SK-N-SH (cell line): ENCODE measurements around the gene SMAD2. TPM values are rescaled to one million over a fixed set of nuclear protein-coding genes. Genes with fewer than 3 reads are reported as not detected.

Experiments used
- CTCF ChIA-PET: fragments of 300-600, 350-600 bp; formaldehyde crosslinking; extraction: SDS; loops from one replicate; lab custom pipeline; 2021; lab: Yijun Ruan, JAX
- POLR2A ChIA-PET: fragments of 350-600 bp; sonication (Branson Sonifier 250); formaldehyde crosslinking; extraction: SDS; loops from one replicate; lab custom pipeline; 2020; ENCODE audit warnings: antibody characterized with exemption, inconsistent platforms; lab: Yijun Ruan, JAX
- DNase-seq: peaks from one replicate; pipeline ENCODE4 v3.0.0; 2012
- H2AFZ ChIP-seq: fragments of 200-600 bp; sonication (generic); 2 replicates; pipeline ENCODE4 v1.8.1; 2016; ENCODE audit warnings: antibody characterized with exemption, mild to moderate bottlenecking, low read depth
- H3F3A ChIP-seq: fragments of 200-600 bp; sonication (generic); replicated peaks from 2 replicates; pipeline ENCODE3; 2016; ENCODE audit warnings: antibody characterized with exemption, mild to moderate bottlenecking; ENCODE audit not compliant: insufficient read depth
- H3K27ac ChIP-seq, 2 experiments: fragments of 200-500 bp in 1 of 2; fragments of 200-600 bp in 1 of 2; sonication (Bioruptor generic) in 1 of 2; sonication (generic), shearing (Covaris generic) in 1 of 2; 2 replicates each; pipeline versions ENCODE4 v1.5.1 to v1.6.1; 2014 to 2016; ENCODE audit warnings: low read depth in 2 of 2, inconsistent platforms in 1 of 2, low read length in 1 of 2, mild to moderate bottlenecking in 1 of 2, mixed read lengths in 1 of 2
- H3K27me3 ChIP-seq: fragments of 200-600 bp; sonication (generic), shearing (Covaris generic); 2 replicates; pipeline ENCODE4 v1.6.1; 2016; ENCODE audit warnings: mixed run types; ENCODE audit not compliant: insufficient read depth
- H3K36me3 ChIP-seq, 2 experiments: fragments of 200-500 bp in 1 of 2; fragments of 200-600 bp in 1 of 2; sonication (Bioruptor generic) in 1 of 2; sonication (generic) in 1 of 2; replicated peaks in 1 of 2; 2 replicates each; pipeline versions ENCODE3 to v1.5.1; 2014 to 2016; ENCODE audit warnings: low read length in 1 of 2, mild to moderate bottlenecking in 1 of 2; ENCODE audit not compliant: insufficient read depth in 2 of 2, control insufficient read depth in 1 of 2
- H3K4me1 ChIP-seq, 2 experiments: fragments of 200-500 bp in 1 of 2; fragments of 200-600 bp in 1 of 2; sonication (Bioruptor generic) in 1 of 2; sonication (generic), shearing (Covaris generic) in 1 of 2; 2 replicates each; pipeline versions ENCODE4 v1.5.1 to v1.6.1; 2014 to 2016; ENCODE audit warnings: low read depth in 1 of 2, low read length in 1 of 2, mixed run types in 1 of 2; ENCODE audit not compliant: insufficient read depth in 2 of 2, control insufficient read depth in 1 of 2
- H3K4me2 ChIP-seq: fragments of 200-600 bp; sonication (generic), shearing (Covaris generic); 2 replicates; pipeline ENCODE4 v1.6.1; 2017; ENCODE audit warnings: mixed run types
- H3K4me3 ChIP-seq, 2 experiments: fragments of 200-500 bp in 1 of 2; fragments of 200-600 bp in 1 of 2; sonication (Bioruptor generic) in 1 of 2; sonication (generic), shearing (Covaris generic) in 1 of 2; 2 replicates each; pipeline versions ENCODE4 v1.5.1 to v1.8.1; 2014 to 2016; ENCODE audit warnings: low read depth in 2 of 2, inconsistent platforms in 1 of 2, low read length in 1 of 2, mild to moderate bottlenecking in 1 of 2, mixed read lengths in 1 of 2, moderate library complexity in 1 of 2
- H3K79me2 ChIP-seq: fragments of 200-600 bp; sonication (generic); 2 replicates; pipeline ENCODE4 v1.8.1; 2017; ENCODE audit warnings: mild to moderate bottlenecking; ENCODE audit not compliant: insufficient read depth
- H3K9ac ChIP-seq: fragments of 200-600 bp; sonication (generic); 2 replicates; pipeline ENCODE4 v1.6.1; 2017; ENCODE audit warnings: mixed run types
- H3K9me2 ChIP-seq: fragments of 200-600 bp; sonication (generic); 2 replicates; pipeline ENCODE4 v1.6.1; 2017; ENCODE audit warnings: mixed run types
- H3K9me3 ChIP-seq: fragments of 200-600 bp; sonication (generic); 2 replicates; pipeline ENCODE4 v1.6.1; 2017; ENCODE audit warnings: mixed run types, mild to moderate bottlenecking, moderate library complexity
- H4K20me1 ChIP-seq: fragments of 200-600 bp; sonication (generic); 2 replicates; pipeline ENCODE4 v1.6.1; 2017; ENCODE audit warnings: mild to moderate bottlenecking, mixed run types; ENCODE audit not compliant: insufficient read depth
- CHD2 ChIP-seq: fragments of 150-350 bp; IDR thresholded peaks from 2 replicates; pipeline ENCODE4 v1.6.1; 2018; ENCODE audit warnings: low read length; ENCODE audit not compliant: partially characterized antibody
- ELF1 ChIP-seq: IDR thresholded peaks from 2 replicates; pipeline ENCODE4 v1.4.0; 2012
- EZH2phosphoT487 ChIP-seq: fragments of 200-600 bp; sonication (generic); IDR thresholded peaks from 2 replicates; pipeline ENCODE4 v1.6.1; 2017; ENCODE audit warnings: low read depth, mixed run types, mild to moderate bottlenecking, antibody characterized with exemption, moderate library complexity, borderline replicate concordance
- FOXJ3 ChIP-seq: sonication (generic); formaldehyde crosslinking; IDR thresholded peaks from 2 replicates; pipeline ENCODE4 v1.5.1; 2020; ENCODE audit warnings: mild to moderate bottlenecking, missing genetic modification reagents
- FOXM1 ChIP-seq: IDR thresholded peaks from 2 replicates; pipeline ENCODE4 v1.4.0; 2012; ENCODE audit warnings: low read depth, mild to moderate bottlenecking
- MEF2A ChIP-seq: IDR thresholded peaks from 2 replicates; pipeline ENCODE4 v1.4.0; 2012; ENCODE audit warnings: low read depth, borderline replicate concordance
- NFIC ChIP-seq: IDR thresholded peaks from 2 replicates; pipeline ENCODE4 v1.4.0; 2012; ENCODE audit warnings: borderline replicate concordance
- RFX5 ChIP-seq: IDR thresholded peaks from 2 replicates; pipeline ENCODE4 v1.6.1; 2012; ENCODE audit warnings: mild to moderate bottlenecking, improper control_type of control experiment, low read length
- RXRA ChIP-seq: IDR thresholded peaks from 2 replicates; pipeline ENCODE4 v1.4.0; 2012; ENCODE audit warnings: low read depth, mild to moderate bottlenecking, borderline replicate concordance
- SIN3A ChIP-seq: IDR thresholded peaks from 2 replicates; pipeline ENCODE4 v1.6.1; 2012; ENCODE audit warnings: low read depth, mild to moderate bottlenecking, low read length, moderate library complexity, borderline replicate concordance
- SMC3 ChIP-seq: IDR thresholded peaks from 2 replicates; pipeline ENCODE4 v1.6.1; 2012; ENCODE audit warnings: low read depth, low read length, improper control_type of control experiment
- TEAD4 ChIP-seq: IDR thresholded peaks from 2 replicates; pipeline ENCODE4 v1.4.0; 2012; ENCODE audit warnings: mild to moderate bottlenecking, borderline replicate concordance; ENCODE audit not compliant: insufficient read depth
- WGBS: methylation state at CpG from one replicate; pipeline ENCODE4 v1.1.6; 2017; ENCODE audit warnings: low lambda C conversion rate; 5-methylcytosine and 5-hydroxymethylcytosine counted together
- polyA plus RNA-seq, 3 experiments: library from polyadenylated mRNA; depleted of rRNA; stranded (reverse); fragments of >200 nt; gene quantifications; 2 replicates each; pipeline ENCODE4 v1.2.3, GENCODE V29; 2012
- TF ChIP-seq, protein P1 (sequence below): IDR thresholded peaks from 2 replicates; pipeline ENCODE4 v1.4.0; 2012; ENCODE audit warnings: low read depth, borderline replicate concordance
- TF ChIP-seq, protein P2 (sequence below): fragments of 150-350 bp; IDR thresholded peaks from 2 replicates; pipeline ENCODE4 v1.6.1; 2016; ENCODE audit warnings: mild to moderate bottlenecking, low read depth, low read length
- TF ChIP-seq, protein P3 (sequence below): IDR thresholded peaks from 2 replicates; pipeline ENCODE4 v1.4.0; 2012; ENCODE audit warnings: low read depth, borderline replicate concordance

SMAD2 gene
- polyA plus RNA-seq, 1 of the 3 experiments (the other 2 are of a cell fraction), result 36.3 TPM

DNA sequence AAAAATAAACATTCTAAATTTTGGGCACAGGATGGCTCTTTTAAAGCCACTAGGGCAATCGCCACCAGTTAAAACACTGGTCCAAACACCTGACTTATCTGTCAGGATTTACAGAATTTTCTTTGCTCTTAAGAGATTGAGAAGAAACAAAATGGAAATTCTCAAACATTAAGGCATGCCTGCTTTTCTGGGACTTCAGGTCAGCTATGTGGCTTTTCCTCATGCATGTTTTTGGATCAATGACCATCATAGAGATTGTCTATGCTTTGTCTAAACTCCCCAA, 112.7 kb downstream of the SMAD2 start:
- TF ChIP-seq SMC3 (no peak), TEAD4 (no peak), NFIC (no peak), CHD2 (no peak), EZH2phosphoT487 (no peak), FOXM1 (no peak), MEF2A (no peak), SIN3A (no peak), ELF1 (no peak)
- TF ChIP-seq, protein P1, sequence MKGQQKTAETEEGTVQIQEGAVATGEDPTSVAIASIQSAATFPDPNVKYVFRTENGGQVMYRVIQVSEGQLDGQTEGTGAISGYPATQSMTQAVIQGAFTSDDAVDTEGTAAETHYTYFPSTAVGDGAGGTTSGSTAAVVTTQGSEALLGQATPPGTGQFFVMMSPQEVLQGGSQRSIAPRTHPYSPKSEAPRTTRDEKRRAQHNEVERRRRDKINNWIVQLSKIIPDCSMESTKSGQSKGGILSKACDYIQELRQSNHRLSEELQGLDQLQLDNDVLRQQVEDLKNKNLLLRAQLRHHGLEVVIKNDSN, result no peak
- TF ChIP-seq, protein P2, sequence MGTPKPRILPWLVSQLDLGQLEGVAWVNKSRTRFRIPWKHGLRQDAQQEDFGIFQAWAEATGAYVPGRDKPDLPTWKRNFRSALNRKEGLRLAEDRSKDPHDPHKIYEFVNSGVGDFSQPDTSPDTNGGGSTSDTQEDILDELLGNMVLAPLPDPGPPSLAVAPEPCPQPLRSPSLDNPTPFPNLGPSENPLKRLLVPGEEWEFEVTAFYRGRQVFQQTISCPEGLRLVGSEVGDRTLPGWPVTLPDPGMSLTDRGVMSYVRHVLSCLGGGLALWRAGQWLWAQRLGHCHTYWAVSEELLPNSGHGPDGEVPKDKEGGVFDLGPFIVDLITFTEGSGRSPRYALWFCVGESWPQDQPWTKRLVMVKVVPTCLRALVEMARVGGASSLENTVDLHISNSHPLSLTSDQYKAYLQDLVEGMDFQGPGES, result no peak
- no peaks in the 10 kb centered on the region for H3K79me2 ChIP-seq
- no peak overlapping the region for H3K4me3 ChIP-seq
- H3K36me3 ChIP-seq, result peaks cover 0 to 7% of the 10 kb centered on the region in 2 experiments
- POLR2A ChIA-PET, result no interaction called here
- H3K9me2 ChIP-seq, result no peaks in the 10 kb centered on the region
- WGBS, result 100% methylated on average over 1 of the region's 1 CpG
- no peak overlapping the region for H3K27ac ChIP-seq
- CTCF ChIA-PET, result interaction anchor here (1.5 kb wide), 1 partner anchor 34 kb away, joined by 3 read pairs; no protein-coding TSS in a partner anchor
- DNase-seq, result no peak
- H3F3A ChIP-seq, result peaks cover 4% of the 10 kb centered on the region
- H2AFZ ChIP-seq, result no peak overlapping the region
- no peaks in the 10 kb centered on the region for H4K20me1 ChIP-seq
- H3K9me3 ChIP-seq, result no peaks in the 10 kb centered on the region
- H3K27me3 ChIP-seq, result no peaks in the 10 kb centered on the region
- H3K4me2 ChIP-seq, result no peak overlapping the region
- H3K9ac ChIP-seq, result no peak overlapping the region
- H3K4me1 ChIP-seq, result no peaks in the 10 kb centered on the region; a peak in 1 of 4 replicates

DNA sequence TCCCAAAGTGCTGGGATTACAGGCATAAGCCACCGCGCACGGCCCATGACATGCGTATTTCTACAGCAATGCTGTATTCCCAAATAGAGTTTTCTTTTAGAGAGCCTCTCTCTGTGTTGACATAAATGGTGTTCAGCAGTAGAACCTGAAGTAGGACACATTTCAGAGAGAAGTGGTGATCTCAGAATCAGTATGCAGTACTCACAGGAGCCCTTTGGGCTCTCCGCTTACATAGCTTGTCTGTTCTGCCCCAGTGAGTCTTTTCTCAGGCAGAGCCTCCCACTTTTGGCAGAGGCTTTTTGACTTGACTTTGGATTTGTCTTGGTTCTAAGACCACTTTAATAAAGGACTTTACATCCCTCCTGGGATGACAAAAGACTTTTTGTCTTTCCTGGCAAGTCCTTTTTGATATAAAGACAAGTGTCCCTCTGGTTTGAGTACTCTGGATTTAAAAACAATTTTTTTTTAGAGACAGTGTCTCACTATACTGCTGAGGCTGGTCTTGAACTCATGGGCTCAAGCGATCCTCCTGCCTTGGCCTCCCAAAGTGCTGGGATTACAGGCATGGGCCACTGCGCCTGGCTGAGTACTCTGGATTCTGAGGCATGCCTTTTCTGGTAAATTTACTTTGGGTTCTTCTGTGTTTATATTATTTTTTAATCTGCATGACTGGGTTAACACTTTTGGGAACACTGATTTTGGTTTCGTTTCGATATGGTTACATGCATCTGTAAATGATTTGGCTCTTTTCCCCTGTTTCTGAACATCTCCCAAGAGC, 113.3 kb downstream of the SMAD2 start:
- Histone ChIP-seq H3K27me3 (no peaks in the 10 kb centered on the region), H3K9me2 (no peaks in the 10 kb centered on the region), H3K4me2 (no peak overlapping the region), H3K27ac (no peak overlapping the region), H3K36me3 (peaks cover 0 to 6% of the 10 kb centered on the region in 2 experiments), H3K4me1 (no peaks in the 10 kb centered on the region; a peak in 1 of 4 replicates), H2AFZ (no peak overlapping the region), H3K9ac (no peak overlapping the region), H3K4me3 (no peak overlapping the region), H3K9me3 (no peaks in the 10 kb centered on the region), H3F3A (peaks cover 4% of the 10 kb centered on the region), H3K79me2 (no peaks in the 10 kb centered on the region), H4K20me1 (no peaks in the 10 kb centered on the region)
- no peak for DNase-seq
- POLR2A ChIA-PET, result no interaction called here
- 99% methylated on average over 9 of the region's 9 CpGs for WGBS
- TF ChIP-seq CHD2 (no peak), TEAD4 (no peak), RXRA (no peak), MEF2A (no peak), RFX5 (no peak), FOXJ3 (no peak)
- TF ChIP-seq, protein P2, result no peak
- TF ChIP-seq, protein P3, sequence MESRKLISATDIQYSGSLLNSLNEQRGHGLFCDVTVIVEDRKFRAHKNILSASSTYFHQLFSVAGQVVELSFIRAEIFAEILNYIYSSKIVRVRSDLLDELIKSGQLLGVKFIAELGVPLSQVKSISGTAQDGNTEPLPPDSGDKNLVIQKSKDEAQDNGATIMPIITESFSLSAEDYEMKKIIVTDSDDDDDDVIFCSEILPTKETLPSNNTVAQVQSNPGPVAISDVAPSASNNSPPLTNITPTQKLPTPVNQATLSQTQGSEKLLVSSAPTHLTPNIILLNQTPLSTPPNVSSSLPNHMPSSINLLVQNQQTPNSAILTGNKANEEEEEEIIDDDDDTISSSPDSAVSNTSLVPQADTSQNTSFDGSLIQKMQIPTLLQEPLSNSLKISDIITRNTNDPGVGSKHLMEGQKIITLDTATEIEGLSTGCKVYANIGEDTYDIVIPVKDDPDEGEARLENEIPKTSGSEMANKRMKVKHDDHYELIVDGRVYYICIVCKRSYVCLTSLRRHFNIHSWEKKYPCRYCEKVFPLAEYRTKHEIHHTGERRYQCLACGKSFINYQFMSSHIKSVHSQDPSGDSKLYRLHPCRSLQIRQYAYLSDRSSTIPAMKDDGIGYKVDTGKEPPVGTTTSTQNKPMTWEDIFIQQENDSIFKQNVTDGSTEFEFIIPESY, result no peak
- TF ChIP-seq, all 33 proteins: peak for 0
- CTCF ChIA-PET, result interaction anchor here (1.5 kb wide), 1 partner anchor 34 kb away, joined by 3 read pairs; no protein-coding TSS in a partner anchor
